Limb (tissue), 2 donors: ENCODE results near the gene PCDH7.
A peak's percentile ranks its signal among the peaks of the same experiment; 100 is the strongest.

Experiments used
- DNase-seq, 2 donors: peaks; one replicate each; pipeline ENCODE4 v3.0.0-alpha.2; 2016; ENCODE audit errors: extremely low spot score in 2 of 2

PCDH7 gene

DNA sequence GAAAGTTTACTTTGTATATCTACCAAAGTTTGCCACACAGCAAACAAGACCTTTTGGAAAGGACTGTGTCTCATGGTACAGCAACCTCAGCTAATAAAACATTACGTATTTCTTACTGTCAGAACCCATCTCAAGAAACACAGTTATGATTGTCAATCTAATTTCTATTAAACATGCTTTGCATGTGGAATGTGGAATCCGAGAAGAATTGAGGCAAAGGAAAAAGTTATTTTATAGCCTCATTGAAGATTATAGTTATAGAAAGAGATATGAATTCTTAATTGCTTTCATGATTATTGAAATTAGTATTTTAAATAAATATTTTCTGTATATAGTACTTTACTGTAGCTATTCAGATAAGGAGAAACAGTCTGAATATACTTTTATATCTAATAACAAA is 5.4 kb downstream of the PCDH7 start:
- no peak for DNase-seq

DNA sequence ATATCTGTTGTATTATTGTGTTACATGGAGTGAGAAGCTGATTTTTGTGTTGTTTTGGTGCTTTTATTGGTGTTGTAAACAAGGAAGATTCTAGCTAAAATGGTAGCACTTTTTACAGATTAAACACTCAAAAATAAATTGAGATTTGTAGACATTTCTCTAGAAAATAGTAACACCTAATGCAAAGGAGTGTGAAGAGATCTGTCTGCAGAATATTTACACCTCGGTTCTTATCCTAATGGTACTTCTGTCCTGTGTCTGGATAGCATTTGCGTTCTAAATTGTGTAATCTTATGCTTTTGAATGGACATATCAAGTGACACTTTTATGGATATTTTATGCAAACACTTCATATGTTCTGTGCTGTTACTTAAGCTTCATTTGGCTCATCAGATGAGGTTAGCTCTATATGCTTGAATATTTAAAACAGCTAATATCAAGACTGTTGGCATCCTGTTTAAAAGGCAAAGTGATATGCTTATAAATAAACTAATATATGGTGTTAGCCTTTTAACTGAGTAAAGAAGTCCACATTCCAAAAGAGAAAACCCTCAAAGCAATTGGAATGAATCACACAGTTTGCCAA is 6.0 kb downstream of the PCDH7 start:
- no peak for DNase-seq

DNA sequence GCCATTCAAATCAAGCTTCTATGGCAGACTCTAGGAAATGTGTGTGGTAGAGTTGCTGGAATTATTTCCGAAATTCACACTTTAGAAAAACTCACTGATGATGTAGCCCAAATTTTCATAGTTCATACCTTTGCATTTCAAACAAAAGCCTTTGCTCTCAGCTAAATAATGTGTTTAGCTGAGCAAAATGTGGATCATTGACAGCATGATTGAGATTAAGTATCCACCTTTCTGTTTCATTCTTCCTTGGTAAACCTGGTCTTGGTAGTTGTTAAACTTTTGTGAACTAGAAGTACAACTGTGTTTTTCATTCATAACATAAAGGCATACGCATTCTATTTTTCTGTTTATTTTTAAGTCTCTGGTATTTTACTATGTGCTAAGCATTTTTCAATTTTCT is 7.2 kb downstream of the PCDH7 start:
- DNase-seq: no peak

DNA sequence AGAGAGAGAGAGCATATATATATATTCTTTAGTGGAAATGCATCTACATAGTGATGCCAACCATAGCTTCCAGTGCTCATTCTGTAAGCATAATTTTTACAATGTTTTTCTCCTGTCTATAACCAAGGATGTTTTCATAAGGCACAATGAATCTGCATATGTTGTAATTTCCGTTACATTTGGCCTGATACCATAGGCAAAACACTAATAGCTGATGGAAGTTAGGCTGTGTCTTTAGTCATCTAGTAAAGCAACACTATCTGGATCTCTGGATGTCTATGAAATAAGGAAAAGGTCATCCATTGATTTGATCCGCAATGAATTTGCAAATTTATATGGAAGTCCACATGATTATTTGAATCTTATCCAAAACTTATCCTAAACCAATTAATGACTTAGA is 8.1 kb downstream of the PCDH7 start:
- DNase-seq: no peak

DNA sequence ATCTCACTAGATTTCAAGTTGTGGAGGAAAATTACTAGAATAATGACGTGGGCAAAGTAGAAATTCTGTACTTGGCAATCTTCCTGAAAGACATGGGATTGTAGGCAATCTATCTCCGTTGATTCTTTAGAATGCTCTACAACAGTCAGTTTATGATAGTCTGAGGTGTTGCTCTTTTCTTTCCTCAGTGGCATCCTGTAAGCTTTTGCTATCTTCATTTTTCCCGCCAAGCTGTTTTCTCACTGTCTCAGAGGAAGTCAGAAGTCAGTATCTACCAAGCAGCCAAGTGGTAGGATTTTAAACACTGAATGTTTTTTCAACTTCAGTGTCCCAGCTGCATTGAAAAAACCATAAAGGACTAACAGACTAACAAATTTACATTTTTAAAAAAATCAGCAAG is 23.7 kb downstream of the PCDH7 start:
- DNase-seq: no peak

DNA sequence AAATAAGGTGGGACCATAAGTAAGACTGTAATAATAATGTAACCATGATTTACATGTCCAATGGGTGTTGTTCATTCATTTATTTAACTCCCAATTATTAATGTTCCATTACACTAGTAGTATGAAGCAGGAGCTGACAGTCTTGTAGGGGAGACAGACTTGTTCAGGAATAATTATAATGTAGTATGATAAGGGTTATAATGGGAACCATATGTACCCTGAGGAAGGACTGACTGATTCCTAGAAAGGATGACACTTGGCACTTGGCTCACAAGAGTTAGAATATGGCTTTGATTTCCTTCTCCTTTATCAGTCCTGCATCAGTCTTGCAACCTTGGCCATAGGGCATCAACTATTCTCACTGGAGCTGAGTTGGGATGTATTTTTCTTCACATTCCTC is 24.2 kb downstream of the PCDH7 start:
- no peak for DNase-seq

DNA sequence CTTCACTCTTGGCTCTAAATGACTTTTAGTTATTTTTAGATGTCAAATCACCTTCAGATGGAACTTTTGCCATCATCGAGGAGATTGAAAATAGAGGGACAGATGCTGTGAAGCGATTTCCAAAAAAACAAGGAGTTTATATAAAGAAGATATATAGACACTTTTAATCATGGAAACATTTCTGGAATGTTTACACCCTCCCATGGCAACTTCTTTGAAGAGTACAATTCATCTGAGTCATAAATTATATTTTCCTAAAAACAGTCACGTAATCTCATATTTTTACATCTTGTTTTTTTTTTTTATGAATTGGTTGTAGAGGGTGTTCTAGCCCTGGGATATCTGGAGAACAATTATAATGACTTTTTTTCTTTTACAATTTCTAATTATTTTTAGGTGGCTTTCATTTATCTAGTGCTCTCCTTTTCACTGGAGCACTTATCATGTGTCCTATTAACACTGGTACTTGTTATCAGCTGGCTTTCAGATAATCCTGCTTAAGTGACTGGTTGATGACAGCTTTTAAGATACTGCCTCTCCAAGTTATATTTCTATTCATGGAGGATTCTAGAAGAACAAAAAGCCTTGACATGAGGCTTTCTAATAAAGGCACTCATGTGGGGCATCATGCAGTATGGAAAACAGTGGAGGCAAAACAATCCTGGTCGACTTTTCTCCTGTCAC is 24.9 kb downstream of the PCDH7 start:
- DNase-seq: no peak

DNA sequence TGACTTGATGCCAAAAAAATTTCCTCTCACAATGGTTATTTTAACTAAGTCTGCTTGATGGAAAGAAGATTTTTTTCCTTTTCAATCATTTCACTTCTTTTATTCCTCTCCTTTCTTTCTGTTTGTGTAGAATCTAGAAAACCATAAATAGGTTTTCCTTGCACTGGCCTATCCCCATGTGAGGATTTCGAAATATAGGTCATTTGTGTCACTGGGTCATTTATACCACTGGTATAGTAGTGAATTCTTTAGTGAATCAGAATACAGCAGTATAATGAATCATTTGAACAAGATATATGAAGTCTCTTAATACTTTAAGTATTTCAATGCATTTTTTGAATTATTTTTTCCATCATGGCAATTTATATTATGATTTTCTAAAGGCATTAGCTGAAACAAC is 26.6 kb downstream of the PCDH7 start:
- no peak for DNase-seq

DNA sequence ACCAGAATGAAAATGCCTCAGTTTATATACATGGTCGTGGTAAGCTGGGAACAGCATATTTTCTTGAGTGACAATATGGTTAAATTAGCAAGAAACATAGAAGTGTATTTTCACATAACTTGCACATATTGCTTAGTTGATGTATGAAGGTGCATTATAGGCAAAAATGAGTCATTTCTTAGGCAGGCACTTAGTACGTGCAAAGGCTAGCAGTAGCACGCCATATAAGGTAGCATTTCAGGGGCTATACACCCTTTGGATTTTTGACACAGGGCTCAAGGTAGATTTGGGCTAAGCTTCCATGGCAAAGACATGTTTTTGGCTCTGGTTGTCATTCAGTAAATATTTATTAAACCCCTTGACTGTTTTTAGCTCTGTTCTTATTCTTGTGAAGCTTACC is 33.1 kb downstream of the PCDH7 start:
- DNase-seq: no peak

DNA sequence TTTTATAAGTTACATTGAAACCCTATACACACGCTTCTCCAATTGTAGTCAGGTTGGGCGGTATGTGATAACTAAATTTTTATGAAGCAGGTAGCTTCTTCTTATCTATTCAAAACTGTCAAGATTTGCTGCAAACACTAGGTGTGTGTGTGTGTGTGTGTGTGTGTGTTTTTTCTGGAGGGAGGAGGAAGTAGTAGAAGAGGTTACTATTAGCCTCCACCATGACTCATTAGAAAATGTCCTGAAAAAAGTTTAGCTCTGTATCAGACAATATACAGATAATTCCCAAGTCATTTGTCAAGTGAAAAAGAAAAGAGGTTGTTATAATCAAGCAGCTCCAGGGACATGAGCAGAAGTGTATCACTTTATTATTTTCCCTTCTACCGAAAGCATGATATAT is 33.9 kb downstream of the PCDH7 start:
- DNase-seq: no peak

DNA sequence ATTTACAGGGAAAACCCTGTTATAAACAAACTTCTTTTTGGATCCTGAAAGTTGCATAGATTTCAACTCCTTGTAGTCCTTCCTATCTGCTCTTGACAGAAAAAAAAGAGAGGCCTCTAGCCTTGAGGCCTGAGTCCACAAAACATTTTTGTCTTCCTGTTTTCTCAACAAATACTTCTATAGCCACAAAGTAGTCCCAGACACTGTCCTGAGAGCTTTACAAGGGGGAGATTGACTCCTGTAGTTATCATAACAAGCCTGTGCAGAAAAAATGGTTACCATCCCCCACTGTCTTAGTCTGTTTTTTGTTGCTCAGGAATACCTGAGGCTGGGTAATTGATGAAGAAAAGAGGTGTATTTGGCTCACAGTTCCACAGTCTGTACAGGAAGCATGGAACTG is 35.2 kb downstream of the PCDH7 start:
- DNase-seq: no peak

DNA sequence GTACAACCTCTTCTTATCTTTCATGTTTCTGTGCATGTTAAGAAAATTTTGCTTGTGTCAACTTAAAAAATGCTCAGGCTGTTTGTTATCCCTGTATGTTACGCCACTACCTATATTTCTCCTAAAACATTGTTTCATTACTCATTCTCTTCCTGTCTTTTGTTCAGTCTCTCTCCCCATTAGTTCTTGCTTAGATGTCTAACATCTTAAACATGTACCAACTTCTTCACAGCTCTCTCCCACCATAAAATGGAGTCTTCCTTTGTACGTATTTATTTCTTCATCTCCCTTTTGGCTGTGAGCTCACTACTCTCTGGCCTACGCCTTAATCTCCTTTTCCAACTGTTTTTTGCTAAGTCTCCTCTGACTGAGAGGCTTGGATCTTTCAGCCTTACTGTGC is 36.4 kb downstream of the PCDH7 start:
- no peak for DNase-seq

DNA sequence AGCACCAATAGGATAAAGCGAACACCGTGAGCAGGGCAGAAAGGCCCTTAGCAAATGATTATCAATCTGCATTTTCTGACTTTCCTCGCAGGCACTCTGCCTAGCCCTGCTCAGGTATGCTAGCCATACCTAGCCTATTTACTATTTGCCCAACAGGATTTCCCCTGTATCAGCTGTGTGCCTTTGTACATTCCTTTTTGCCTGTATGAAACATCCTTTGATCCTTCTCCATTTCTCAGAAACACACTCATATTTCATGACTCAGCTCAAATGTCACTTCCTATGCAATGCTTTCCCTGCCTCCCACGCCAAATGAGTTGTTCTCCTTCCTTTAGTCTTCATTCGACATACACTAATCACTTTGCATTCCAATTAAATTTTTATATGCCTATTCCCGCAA is 37.2 kb downstream of the PCDH7 start:
- DNase-seq: no peak

DNA sequence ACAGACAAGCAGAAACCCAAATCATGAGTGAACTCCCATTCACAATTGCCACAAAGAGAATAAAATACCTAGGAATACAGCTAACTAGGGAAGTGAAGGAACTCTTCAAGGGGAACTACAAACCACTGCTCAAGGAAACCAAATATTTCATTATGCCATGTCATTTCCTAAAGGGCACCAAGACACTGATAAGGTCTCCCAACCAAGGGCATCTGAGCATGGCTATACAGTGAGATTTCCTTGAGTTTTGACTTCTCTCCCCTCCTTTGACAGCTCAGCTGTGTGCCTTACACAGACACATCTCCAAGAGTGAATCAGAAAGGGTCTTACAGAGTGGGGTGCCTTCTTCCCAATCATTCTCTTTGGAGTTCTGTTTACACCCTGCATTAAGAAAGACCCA is 40.4 kb downstream of the PCDH7 start:
- DNase-seq: no peak

DNA sequence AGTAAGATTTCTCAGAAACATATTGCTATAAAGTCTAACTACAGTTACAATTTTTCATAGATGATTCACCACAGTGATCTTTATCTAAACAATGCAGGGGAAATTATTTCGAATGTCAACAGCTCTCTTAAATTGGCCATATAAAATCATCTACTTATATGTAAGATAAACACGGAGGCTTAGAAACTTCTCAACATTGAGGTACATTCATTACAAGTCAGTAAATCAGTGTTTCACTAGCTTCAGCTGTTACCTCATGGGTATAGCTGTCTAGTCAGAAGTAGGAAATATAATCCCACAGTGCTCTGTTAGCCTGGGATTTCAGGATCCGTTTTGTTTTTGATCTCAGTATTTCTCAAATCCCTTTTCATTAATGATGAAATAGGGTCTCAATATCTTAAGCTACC is 43.2 kb downstream of the PCDH7 start:
- no peak for DNase-seq

DNA sequence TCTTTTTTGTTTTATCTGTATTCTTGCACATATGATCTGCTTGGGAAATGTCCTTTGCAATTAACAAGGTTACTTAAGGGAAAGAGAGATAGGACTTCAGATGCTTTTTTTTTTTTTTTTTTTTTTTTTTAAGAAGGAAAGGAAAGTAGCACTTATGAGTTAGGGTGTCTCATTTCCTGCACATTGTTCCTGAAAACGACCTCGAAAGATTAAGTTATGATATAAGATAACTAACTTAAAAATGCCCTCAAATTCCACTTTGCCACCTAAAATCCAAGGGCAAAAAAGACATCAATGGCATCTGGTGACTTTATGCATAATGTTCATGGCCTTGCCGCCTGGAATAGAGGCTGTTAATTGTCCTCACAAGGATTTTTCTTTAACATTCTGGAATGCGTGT is 44.9 kb downstream of the PCDH7 start:
- DNase-seq: no peak

DNA sequence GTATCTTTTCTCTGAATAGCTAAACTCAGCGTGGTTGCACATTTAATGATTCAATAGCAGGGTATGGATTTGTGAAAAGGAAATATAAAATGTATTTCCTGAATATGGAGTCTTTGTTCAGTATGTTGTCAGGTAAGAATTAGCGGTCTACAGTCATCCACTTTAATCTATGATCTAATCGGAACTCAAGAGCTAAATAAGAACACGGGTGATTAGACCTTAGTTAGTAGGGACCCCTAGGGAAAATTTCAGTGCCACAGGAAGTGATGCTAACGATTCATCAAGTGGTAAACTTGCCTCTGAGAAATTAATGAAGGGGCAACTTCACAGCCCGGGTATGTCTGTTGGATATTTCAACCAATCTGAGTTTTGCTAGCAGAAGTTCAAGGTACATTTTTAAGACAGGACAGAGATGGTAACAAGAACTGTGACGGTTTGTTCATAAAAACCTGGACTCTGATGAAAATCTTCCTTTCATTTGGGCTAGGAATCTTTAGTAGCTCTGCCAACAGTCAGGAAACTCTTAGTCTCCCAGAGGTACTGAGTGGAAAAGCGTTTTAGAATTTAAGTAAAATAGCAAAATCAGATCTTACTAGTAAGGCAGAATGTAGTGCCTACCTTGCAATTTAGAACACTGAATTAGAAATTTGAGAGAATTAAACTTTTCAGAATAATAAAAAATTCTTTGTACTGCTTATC is 47.1 kb downstream of the PCDH7 start:
- DNase-seq: peak in 1 of 2 donors; percentile 47

DNA sequence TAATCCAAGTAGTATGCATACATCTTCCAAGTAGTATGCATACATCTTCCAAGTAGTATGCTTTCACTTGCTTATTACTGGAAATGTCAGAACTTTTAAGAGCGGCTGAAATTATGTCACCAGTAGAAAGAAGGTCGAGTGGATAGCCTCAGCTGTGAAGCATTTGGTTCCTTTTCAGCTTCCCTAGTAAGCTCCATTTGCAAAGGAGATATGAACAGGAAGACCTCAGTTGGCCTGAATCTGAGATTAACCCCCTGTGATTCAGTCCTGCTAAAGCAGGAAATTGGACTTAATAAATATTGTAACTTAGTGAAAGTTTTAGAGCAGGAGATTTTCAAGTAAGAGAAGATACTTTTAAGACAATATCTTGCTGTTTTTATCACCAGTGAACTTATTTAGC is 48.1 kb downstream of the PCDH7 start:
- DNase-seq: peak in 1 of 2 donors; percentile 58

DNA sequence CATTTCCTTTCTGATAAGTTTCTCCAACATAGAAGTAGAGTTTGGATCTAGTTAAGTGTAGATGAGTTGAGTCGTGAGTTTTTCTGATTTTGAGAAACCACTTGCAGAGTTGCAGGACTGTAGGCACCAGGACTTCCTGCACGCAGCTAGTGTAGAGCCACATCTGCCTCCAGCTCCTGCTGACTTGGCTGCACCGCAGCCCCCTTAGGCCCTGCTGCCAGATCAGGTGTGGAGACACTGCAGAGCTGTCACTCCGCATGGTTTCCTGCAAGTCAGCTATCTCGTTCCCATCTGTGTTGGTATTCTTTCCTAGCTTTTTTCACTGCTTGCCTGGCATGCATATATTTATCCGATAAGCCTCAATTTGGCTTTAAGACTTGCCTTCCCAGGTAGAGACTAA is 48.9 kb downstream of the PCDH7 start:
- no peak for DNase-seq

DNA sequence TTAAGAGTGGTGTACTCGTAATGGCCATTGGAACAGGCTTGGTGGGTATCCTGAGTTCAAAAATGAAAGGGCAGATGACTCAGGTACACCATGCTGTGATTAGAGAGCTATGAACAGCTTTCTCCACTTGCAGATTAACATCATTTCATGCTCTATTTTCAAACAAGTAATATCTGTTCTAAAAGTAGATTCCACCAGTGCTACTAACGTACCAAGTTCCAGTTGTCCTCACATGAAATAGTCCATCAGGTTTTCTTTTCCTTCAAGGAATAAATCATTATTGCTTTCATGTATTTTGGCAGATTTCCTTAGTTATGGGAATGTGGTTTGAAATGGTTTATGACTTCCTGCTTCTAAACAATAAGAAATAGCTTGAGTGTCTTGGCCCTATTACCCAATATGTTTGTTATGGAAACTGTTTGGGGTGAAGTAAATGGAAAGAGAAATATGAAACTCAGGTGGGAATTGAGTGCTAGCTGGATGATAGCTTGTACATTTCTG is 49.9 kb downstream of the PCDH7 start:
- peak in 1 of 2 donors; percentile 78 for DNase-seq

DNA sequence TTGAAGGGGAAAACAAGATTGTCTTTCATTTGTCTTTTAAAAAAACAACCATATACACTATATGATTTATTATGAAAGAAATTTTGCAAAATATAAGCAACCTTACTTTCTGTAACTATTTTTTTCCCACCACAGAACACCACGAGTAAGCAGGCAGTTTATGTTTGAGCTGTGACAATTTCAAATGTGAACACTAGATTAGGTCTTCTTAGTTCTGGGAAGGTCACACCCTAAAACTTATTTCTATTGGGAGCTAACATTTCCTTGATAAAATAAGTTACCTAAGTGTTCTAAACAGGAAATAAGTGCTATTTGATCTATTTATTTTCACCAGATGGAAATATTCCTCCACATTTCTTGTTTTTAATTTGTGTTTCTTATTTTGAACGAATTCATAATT is 50.6 kb downstream of the PCDH7 start:
- DNase-seq: no peak

DNA sequence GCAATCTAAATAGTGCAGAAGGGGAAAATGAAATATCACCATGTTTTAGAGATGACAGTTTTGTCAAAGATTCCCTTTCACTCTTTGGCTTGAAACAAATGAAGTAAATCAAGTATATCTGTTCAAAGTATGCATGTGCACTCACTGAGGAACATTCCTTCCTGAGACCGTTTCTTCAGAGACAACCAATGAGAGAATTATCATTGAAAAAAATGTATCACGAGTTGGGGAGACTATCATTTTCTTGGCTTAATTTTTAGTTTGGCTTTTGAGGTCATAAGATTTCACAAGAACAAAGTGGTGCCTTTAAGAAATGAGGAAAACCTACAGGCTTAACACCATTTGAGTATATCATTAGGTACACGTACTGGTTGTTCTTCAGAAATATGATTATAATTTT is 56.3 kb downstream of the PCDH7 start:
- DNase-seq: no peak

DNA sequence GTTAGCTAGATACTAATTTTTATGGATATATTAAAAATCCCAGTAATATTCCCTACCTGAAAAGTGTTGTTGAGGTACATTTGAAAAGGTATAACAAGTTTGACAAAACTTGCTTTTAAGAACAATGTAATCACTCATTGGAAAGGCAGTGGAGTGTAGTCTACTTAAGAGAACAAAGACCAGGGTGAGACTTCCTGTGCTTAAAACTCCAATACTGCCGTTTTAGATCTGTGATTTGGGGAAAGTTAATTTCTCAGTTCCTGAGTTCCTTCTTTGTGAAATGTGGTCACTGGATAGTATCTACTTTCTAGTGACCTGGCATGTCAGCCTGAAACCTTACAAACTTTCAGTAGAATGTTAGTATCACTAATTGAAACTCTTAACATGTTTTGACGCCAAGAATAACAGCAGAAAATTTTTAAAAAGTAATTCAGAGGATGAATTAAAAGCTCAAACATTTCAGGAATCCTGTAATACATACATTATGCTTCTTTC is 56.8 kb downstream of the PCDH7 start:
- DNase-seq: no peak
